GM10266 (cell line): ENCODE results near the gene CASP2.

Experiments
- DNase-seq: peaks from one replicate; pipeline ENCODE4 v3.0.0; 2012; ENCODE audit errors: extremely low spot score
- CTCF ChIP-seq: IDR thresholded peaks from 2 replicates; pipeline ENCODE4 v1.5.1; 2012; ENCODE audit warnings: mild to moderate bottlenecking, low read depth; ENCODE audit not compliant: control insufficient read depth, insufficient read depth; ENCODE audit errors: missing control alignments

CASP2 gene

GRCh38 chr7:143346018-143346417, 57.9 kb downstream of the CASP2 start:
- no peak for DNase-seq
- no peak for TF ChIP-seq CTCF

- TF ChIP-seq CTCF: no peak
- no peak for DNase-seq
These were observed 59.8 kb downstream of the CASP2 start for GRCh38 chr7:143347950-143348349.

GRCh38 chr7:143351060-143351459, 62.9 kb downstream of the CASP2 start:
- DNase-seq: no peak

GRCh38 chr7:143351574-143351973, 63.4 kb downstream of the CASP2 start:
- no peak for TF ChIP-seq CTCF
- no peak for DNase-seq

More at GRCh38 chr7:143351060-143351459, 62.9 kb downstream of the CASP2 start:
- TF ChIP-seq CTCF: no peak

- TF ChIP-seq CTCF: no peak
- no peak for DNase-seq
These were observed 64.4 kb downstream of the CASP2 start for GRCh38 chr7:143352531-143353002.

- DNase-seq: no peak
- no peak for TF ChIP-seq CTCF
These were observed 66.2 kb downstream of the CASP2 start for GRCh38 chr7:143354376-143354775.

- DNase-seq: no peak
- no peak for TF ChIP-seq CTCF
These were observed 66.8 kb downstream of the CASP2 start for GRCh38 chr7:143354965-143355364.
